GM19035 (cell line): ENCODE results near the gene TSR3.

Experiments
- ATAC-seq: cut with Tn5 transposase; IDR thresholded peaks from one replicate; pipeline ENCODE4 v1.9.1; 2021; ENCODE audit not compliant: unreplicated experiment

The TSR3 gene

DNA sequence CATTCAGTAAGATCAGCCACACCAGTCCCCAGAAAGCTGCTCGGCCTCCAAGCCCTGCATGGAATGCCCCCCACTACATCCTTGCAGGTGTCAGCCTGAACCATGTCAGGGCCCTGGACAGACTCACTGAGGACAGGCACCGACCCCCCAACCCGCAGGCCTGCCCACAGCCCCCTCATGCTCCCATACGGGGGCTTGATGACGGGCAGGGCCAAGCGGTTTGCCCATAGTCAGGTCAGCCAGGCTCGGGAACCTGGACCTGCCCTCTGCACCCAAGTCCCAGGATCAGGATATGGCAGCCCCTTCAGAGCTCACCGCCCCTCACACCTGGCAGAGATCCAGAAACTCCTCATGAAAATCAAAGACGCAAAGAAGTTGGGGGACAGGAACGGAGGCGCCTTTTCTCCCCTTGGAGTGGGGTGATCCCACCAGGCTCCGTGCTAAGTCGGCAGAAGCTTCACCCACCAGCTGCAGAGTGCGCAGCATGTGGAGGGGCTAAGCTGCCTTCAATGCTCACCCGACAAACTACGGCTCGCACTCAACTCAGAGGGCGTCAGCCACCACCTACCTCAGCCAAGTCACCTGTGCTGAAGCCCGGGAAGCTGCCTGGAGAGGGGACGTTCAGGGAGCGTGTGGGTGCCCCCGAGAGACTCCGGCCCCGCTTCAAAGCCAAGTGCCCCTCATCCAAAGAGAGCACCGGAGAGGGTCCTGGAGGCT, 26.6 kb upstream of the TSR3 start:
- no peak for ATAC-seq

DNA sequence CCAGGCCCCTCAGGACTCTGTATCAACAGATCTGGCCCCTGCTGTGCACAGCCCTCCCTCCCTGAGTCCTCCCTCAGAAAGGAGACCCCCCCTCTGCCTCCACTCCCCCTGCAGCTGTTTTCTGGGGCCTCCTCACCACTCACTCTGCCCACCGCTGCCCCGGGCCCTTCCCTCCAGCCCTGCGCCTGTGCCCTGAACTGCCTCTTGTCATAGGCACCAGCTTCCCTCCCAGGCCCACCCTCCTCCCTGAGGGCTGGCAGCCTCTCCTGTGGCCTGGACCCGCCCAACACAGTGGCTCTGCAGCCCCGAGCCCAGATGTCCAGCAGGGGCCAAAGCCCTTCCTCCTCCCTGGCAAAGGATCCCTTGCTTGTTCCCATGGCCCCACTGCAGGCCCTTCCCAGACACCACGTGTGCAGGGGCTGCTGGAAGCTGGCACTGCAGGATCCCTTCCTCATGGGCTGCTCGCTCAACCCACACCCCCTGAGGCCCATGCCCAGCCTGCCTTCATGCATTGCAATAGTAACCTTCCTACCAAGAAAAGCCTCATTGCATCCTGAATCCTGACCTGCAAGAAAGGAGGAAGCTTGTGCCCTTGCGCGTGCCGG, 25.8 kb upstream of the TSR3 start:
- no peak for ATAC-seq

DNA sequence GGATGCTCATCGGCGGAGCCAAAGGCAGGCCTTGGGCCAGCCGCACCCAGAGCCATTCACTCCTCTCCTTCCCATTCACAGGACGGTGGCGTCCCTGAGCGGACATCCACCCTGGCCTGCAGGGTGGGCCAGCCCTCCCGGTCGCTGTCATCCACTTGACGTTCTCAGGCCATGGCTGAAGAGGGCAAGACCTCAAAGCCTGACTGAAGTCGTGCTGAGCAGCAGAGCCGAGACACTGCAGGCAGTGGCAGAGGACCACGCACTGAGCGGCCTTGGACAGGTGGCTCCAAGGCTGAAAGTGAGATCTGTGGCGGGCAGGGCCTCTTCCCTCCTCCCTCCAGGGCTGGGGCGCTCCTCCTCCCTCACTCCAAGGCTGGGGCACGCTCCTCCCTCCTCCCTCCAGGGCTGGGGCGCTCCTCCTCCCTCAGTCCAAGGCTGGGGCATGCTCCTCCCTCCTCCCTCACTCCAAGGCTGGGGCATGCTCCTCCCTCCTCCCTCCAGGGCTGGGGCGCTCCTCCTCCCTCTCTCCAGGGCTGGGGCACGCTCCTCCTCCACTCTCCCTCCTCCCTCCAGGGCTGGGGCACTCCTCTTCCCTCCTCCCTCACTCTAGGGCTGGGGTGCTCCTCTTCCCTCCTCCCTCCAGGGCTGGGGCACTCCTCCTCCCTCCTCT, 24.2 kb upstream of the TSR3 start:
- no peak for ATAC-seq

DNA sequence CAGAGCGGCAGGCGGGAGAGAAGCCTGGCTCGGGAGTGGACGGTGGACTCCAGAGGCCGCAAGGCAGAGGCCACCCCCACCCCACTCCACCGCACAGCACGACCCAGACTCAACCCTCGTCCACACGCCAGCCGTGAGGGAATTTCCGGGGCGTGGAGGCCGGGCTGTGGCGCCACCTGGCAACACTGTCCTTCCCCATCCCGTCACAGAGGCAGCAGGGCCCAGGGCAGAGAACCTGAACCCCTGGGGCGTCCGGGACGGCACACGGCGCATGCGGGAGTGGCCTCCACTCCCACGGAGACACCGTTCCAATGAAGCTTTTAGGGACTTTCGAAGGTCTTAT, 23.6 kb upstream of the TSR3 start:
- no peak for ATAC-seq

DNA sequence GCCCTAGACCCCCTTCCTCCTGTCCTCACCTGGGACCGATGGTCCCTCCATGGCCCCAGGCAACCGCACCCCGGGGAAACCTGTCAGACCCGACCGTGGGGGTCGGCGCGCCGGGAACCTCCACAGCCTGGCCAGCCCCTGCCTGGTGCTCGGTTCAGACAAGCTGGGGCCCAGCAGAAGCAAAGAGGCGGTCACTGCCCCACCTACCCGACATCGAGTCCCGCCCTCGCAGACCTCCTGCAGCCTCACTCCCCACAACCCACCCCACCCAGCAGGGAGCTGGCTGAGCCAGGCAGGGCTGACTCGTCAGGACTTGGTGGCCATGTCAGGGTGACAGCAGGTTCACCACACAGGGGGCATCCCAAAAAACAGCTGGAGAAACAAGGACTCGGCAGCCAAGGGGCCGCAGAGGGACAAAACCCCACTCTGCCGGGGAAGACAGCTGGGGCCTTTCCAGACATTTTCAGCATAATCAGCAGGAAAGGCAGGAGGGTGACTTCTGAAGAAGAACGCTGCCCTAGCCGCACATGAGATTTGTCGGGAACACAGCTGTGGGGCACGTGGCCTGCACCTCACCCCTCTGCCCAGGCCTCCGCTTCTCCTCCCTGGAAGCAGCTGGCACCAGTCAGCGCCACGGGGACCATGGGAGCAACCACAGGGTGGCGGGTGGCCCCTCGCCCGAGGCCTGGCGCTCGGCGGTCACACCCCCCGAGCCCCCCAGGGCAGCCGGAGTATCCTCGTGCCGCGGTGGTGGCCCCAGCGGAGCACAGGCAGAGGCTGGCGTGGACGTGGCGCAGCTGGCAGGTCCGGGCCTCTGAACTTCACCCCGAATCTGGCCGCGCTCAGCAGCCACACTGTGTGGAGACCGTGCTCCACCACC, 23.0 kb upstream of the TSR3 start:
- ATAC-seq = no peak

DNA sequence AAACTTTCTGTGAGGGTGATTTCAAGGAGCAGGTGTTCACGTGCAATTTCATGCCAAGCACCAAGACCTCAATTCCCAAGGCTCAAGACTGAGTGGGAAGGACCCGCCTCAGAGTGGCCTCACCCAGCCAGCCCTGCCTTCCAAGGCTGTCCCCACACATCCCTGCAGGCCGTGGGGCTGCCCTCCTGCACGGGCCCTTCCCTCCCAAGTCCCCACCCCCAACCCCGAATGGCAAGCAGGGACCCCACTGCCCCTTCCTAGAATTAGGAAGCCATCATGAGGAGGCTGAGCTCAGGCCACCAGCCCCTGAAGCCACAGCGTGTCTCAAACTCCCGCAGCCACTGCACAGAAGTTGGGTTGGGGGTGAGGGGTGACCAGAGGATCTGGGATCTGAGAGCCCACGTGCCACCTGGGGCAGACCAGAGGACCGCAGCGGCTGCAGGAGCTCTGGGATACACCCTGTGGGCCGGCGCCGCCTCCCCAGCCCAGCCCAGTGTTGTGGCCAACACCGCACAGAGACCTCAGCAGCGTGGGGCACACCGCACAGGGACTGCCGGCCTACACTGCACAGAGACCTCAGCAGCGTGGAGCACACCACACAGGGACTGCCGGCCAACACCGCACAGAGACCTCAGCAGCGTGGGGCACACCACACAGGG, 20.7 kb upstream of the TSR3 start:
- ATAC-seq = no peak

DNA sequence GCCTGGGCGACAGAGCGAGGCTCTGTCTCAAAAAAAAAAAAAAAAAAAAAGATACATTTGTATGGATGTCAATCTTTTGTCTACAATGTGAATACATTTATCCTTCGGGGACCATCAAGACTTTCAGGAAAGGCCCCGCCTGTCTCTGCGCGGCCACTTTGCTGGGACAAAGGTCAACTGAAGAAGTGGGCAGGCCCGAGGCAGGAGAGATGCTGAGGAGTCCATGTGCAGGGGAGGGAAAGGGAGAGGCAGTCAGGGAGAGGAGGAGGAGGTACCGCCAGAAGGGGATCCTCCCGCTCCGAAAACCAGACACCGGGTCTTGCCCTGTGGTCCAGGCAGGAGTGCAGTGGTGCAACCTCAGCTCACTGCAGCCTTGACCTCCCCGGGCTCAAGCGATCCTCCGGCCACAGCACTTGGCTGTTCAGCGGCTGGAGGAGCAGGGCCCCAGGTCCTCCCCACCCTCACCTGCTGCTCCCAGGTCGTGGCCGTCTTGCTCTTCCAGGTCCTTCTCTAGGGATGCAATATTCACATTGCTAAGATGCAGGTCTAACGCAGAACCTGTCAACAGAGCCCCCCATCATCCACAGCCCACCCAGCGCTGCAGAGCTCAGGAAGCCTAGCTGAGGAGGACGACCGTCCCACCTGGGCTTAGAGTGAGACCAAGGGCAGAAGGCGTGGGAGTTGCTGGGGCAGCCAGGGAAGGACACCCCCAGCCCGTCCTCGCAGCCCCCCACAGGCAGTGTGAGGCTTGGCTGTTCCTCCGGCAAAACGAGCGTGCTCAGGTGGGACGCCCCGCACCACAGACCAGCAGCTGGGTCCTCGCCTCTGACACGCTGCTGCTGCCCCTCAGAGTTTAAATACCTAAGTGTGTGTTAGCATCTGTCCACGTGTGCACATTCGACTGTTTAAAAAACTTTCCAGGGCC, 19.6 kb upstream of the TSR3 start:
- no peak for ATAC-seq

DNA sequence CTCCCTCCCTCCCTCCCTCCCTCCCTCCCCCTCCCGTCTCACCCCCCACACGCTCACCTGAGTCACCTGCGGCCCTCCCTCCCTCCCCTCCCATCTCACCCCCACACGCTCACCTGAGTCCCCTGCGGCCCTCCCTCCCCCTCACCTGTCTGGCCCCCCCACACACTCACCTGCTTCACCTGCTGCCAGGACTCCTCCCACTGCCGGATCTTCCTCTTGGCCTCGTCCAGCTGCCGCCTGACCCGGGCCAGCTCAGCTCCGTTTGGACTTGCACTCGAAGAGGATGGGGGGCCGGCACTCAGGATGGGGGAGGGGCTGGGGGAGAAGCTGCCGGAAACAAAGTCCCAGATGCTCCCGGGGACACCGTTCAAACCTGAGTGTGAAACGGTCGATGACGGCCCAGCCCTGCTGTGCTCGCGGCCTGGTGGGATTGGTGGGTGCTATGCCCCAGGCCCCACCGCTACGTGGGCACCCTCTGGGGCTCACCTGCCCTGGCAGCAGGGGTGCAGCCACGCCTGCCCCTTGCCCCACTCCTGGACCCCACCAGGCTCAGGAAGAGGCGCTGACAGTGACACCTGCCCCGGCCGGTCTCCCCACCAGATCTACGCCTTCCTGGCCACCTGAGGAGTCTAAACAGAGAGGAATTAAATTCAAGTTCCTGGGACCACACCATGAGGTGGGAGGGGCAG, 16.0 kb upstream of the TSR3 start:
- ATAC-seq = no peak

DNA sequence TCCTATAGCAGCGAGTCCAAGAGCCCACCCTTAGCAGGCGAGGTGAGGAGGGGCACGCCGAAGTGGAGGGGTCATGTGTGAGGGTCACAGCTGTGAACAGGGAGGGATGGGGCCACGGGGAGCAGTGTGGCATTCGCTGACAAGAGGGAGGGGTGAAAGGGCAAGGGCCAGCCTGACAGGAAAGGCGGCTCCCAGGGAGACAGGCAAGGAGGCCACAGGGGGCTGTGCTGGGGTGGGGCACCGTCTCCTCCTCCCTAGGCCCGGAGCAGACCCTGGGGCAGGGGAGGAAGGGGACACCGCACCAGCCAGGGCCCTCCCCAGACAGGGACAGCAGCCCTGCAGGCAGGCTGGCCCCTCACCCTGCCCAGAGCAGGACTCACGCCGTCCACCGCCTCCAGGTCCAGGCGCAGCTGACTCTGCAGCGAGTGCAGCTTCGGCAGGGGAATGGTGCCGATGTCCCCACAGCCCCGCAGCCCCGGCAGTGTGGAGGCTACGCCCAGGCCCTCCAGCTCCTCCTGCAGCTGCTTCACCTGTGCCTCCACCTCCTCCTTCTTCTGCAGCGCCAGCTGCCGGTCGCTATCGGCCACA, 15.1 kb upstream of the TSR3 start:
- no peak for ATAC-seq

DNA sequence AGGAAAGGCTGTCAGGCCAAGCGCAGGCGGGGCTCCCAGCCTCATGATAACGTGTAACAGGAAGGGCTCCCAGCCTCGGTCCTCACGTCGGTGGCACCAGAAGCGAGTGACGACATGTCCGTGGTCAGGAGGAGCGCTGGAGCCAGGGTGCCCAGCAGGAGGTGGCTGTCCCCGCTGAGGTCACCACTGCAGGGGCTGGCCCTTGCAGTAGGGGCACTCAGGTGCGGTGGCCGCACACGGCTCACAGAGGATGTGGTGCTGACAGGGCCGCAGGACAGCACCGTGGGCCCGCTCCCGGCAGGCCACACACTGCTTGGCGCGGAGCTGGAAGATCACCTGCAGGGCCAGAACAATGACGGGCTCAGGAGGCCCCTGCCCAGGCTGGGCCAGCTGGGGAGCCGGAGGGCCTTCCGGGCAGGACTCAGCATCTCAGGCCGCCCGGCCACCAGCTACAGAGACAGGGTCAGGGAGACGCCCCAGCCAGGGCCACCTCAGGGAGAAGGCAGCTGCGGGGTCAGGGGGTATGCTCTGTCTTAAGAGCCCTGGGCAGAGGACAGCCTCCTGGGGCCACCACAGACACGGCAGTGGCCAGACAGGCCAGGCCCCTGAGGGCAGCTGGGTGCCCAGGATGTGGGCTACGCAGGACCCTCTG, 14.5 kb upstream of the TSR3 start:
- ATAC-seq = no peak

DNA sequence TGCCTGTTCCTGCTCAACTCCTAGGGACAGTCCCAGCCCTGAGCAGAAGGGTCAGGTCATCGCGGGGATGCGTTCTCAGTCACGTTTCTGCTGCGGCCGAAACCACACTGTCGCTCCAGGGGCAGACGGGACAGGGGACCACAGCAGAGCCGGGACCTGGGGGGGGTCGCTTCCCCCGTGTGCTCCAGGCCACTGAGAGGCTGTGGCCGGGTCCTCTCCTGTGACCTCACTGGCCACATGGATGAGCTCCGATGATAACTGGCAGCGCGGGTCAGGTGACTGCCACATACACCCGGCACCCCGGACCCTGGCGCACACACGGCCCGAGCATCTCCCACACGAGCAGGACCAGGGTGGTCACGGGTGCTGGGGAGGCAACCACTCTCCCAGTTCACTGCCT, 12.8 kb upstream of the TSR3 start:
- no peak for ATAC-seq

DNA sequence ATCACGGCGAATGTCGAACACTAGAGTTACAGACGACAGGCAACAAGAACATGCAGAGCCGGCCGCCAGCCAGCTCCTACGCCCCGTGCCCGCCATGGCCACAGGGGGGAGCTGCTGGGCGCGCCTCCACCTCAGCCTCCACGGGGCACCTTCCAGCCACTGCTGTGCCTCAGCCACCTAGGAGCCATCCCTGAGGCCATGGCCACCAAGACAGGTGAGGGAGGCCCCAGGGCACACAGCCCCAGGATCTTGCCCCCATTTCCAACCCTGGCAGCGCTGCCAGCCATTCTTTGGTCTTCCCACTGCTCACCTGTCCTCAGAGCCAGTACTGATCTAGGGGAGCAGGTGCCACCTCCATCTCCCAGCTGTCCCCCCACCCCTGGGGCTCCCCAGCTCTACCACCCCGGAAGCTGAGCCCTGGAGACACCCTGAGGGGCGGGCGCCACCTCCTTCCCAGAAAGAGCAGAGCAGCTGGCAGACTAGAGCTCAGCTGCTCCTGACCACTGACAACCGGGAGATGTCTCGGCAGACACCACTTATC, 11.9 kb upstream of the TSR3 start:
- no peak for ATAC-seq

DNA sequence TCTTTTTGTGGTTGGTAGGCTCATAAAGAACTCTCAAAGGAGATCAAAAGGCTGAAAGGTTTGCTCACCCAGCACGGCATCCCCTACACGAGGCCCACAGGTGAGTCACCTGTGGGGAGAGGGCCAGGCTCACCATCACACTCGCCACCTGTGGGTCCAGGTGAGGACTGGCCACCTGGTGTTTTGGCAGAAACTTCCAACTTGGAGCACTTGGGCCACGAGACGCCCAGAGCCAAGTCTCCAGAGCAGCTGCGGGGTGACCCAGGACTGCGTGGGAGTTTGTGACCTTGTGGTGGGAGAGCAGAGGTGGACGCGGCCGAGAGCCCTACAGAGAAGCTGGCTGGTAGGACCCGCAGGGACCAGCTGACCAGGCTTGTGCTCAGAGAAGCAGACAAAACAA, 11.1 kb upstream of the TSR3 start:
- ATAC-seq = no peak

DNA sequence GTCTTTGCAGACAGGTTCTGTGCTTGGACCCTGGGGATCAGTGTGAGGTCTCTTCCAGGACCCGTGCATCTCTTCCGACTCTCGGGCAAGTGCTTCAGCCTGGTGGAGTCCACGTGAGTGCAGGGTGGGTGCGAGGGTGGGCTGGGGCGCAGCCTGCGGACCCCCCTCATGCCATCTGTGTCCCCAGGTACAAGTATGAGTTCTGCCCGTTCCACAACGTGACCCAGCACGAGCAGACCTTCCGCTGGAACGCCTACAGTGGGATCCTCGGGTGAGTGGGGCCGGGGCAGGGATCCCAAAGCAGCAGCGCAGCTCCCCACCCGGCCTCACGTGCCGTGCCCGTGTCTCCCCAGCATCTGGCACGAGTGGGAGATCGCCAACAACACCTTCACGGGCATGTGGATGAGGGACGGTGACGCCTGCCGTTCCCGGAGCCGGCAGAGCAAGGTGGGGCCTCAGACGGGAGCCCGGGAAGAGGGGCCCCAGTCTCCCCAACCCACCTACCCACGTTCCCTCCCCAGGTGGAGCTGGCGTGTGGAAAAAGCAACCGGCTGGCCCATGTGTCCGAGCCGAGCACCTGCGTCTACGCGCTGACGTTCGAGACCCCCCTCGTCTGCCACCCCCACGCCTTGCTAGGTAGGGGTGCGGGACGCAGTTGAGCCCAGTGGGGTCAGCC, 10.1 kb upstream of the TSR3 start:
- no peak for ATAC-seq

DNA sequence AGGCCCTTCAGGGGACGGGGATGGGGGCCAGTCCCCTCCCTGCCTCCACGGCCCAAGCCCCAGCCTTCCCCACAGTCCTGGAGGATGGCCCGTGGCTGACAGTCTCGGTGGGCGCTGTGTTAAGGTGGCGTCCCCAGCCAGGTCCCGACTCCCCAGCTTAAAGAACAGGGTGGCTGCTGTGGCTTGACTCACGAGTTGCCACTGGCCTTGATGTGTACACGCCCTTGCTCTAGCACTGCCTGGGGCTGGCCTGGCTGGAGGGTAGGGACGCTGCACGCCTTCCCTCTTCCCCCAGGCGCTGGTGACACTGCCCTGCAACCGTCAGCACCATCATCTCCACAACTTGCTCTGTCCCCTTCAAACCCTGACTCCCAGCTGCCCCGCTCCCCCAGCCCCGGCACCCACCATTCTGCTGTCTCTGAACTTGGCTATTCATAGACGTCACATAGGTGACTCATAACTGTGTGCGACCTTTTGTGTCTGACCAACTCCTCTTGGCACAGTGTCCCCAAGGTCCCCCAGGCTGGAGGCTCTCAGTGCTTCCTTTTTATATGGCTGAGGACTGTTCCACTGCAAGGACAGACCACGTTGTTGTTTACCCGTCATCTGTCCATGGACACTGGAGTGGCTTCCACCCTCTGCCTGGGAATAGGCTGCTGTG, 6.4 kb upstream of the TSR3 start:
- ATAC-seq = no peak

DNA sequence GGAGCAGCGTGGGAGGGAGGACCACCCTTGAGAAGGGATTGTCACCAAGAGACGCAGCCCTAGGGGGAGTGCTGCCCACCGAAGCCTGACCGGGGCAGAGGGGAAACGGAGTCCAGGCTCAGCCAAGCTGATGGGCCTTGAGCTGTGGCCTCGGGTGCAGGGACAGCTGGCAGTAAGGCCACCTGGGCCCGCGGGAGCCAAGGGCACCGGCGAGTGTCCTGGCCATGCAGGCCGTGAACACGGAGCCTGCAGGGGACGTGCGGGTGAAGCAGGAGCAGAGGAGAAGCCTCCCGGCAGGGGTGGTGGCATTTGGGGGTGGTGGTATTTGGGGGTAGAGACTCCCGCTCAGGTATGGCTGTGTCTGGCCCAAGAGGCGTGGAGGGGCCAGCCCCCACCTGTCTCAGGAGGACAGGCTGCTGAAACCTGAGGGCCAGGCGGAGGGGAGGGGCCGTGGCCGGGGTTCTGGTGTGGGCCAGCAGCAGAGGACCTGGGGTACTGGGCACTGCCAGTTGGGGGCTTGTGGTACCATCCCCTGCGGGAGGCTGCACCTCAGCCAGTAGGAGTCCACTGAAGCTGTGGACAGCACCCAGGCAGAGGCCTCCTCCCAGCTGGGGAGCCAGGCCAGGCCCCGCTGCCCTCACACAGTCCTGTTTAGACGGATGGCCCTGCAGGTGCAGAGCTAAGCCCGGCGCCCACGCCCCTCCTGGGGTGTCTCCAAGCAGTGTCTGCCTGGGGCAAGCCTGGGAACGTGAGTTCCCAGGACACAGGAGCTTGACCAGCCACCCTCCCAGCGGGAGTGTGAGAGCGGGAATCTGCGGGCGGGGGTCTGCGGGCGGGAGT, 4.6 kb upstream of the TSR3 start:
- no peak for ATAC-seq
